Measurements from ENCODE around the gene PRKCZ. TPM values are rescaled to one million over a fixed set of nuclear protein-coding genes. Genes with fewer than 3 reads are reported as not detected.
"Not testable (repeated sequence)": the region's sequence is repeated elsewhere in the genome, so short reads cannot be mapped to it uniquely, and the experiment has no call there.

Gene PRKCZ
- total and polyA plus RNA-seq, 12 donors: 8.4 to 18.4 (median 14.5) TPM

GRCh38 chr1:2111674-2112035 is 61.4 kb downstream of the PRKCZ start:
- DNase-seq: peak in 1 of 2 donors; percentile 5
- no peaks in the 10 kb centered on the region for H3K9me3 ChIP-seq

GRCh38 chr1:2112280-2112701 is 62.1 kb downstream of the PRKCZ start:
- H3K4me1 ChIP-seq: peaks cover 0 to 6% (median 0%) of the 10 kb centered on the region in 9 donors
- ATAC-seq (no peak), DNase-seq (peak in 1 of 2 donors; percentile 8)
- H3K27ac ChIP-seq: peak overlapping the region in 1 of 10 donors; percentile 63
- WGBS, 2 donors: 78 to 83% methylated on average over 17 of the region's 17 CpGs
- peaks cover 0 to 8% (median 0%) of the 10 kb centered on the region in 7 donors for H3K27me3 ChIP-seq
- H3K4me3 ChIP-seq: peak overlapping the region in 1 of 10 donors; percentile 10
- TF ChIP-seq CTCF (IDR thresholded peaks at IDR 0.05): no peak
- no peaks in the 10 kb centered on the region for H3K36me3 ChIP-seq
- intact Hi-C loops (cut with DNase I): no loop called here
- H3K9me3 ChIP-seq: no peaks in the 10 kb centered on the region

More at GRCh38 chr1:2111674-2112035, 61.4 kb downstream of the PRKCZ start:
- 88 to 92% methylated on average over 15 of the region's 15 CpGs for WGBS, 2 donors
- intact Hi-C loops (cut with DNase I): no loop called here
- no peak overlapping the region for H3K4me3 ChIP-seq
- H3K27me3 ChIP-seq: peaks cover 0 to 8% (median 0%) of the 10 kb centered on the region in 7 donors
- peaks cover 0 to 6% (median 0%) of the 10 kb centered on the region in 9 donors for H3K4me1 ChIP-seq
- no peak for TF ChIP-seq CTCF (IDR thresholded peaks at IDR 0.05)
- ATAC-seq: no peak
- H3K27ac ChIP-seq: peak overlapping the region in 1 of 10 donors; percentile 63
- H3K36me3 ChIP-seq: no peaks in the 10 kb centered on the region

GRCh38 chr1:2113620-2114135 is 63.5 kb downstream of the PRKCZ start:
- Histone ChIP-seq H3K36me3 (no peaks in the 10 kb centered on the region), H3K9me3 (peaks cover 0 to 5% (median 0%) of the 10 kb centered on the region in 11 donors), H3K4me3 (no peak overlapping the region), H3K4me1 (peaks cover 0 to 6% (median 0%) of the 10 kb centered on the region in 9 donors), H3K27ac (no peak overlapping the region), H3K27me3 (peaks cover 0 to 8% (median 0%) of the 10 kb centered on the region in 7 donors)
- DNase-seq: peak in 1 of 2 donors; percentile 1
- 91 to 96% methylated on average over 15 of the region's 15 CpGs for WGBS, 2 donors
- ATAC-seq: no peak
- intact Hi-C loops (cut with DNase I): no loop called here
- no peak for TF ChIP-seq CTCF (IDR thresholded peaks at IDR 0.05)

GRCh38 chr1:2114635-2115007 is 64.4 kb downstream of the PRKCZ start:
- intact Hi-C loops (cut with DNase I); H3K27me3 ChIP-seq; H3K4me3 ChIP-seq; ATAC-seq; H3K27ac ChIP-seq; H3K36me3 ChIP-seq; DNase-seq; H3K4me1 ChIP-seq: not testable (repeated sequence)
- 90 to 91% methylated on average over 14 of the region's 14 CpGs for WGBS, 2 donors
- H3K9me3 ChIP-seq: peaks cover 0 to 15% (median 0%) of the 10 kb centered on the region in 11 donors

- H3K4me1 ChIP-seq: peaks cover 0 to 6% (median 0%) of the 10 kb centered on the region in 9 donors
- H3K27ac ChIP-seq: no peak overlapping the region
- intact Hi-C loops (cut with DNase I): no loop called here
- no peaks in the 10 kb centered on the region for H3K36me3 ChIP-seq
- ATAC-seq (no peak), DNase-seq (peak in 1 of 2 donors; percentile 6)
- no peak overlapping the region for H3K4me3 ChIP-seq
- H3K9me3 ChIP-seq: peaks cover 0 to 18% (median 0%) of the 10 kb centered on the region in 11 donors
- 84 to 90% methylated on average over 33 of the region's 33 CpGs for WGBS, 2 donors
- no peak for TF ChIP-seq CTCF (IDR thresholded peaks at IDR 0.05)
- peaks cover 0 to 8% (median 0%) of the 10 kb centered on the region in 7 donors for H3K27me3 ChIP-seq
These were observed 64.9 kb downstream of the PRKCZ start for GRCh38 chr1:2115008-2115641.
